GM12878 (cell line): ENCODE data around the gene IFI6. TPM values are rescaled to one million over a fixed set of nuclear protein-coding genes. Genes with fewer than 3 reads are reported as not detected.

Experiments
- ATAC-seq: fragments of 200-7000 bp; cut with Tn5 transposase; 3 replicates; pipeline ENCODE4 v1.9.1; 2020; ENCODE audit warnings: mild to moderate bottlenecking, moderate library complexity
- BruUV-seq: library from RNA; stranded (reverse); fragments of 400-500 nt; replicated peaks from 2 replicates; lab custom pipeline; 2021; lab: Mats Ljungman, UMichigan
- CTCF ChIA-PET: fragments of 300-600 bp; sonication (Branson Sonifier 250); formaldehyde crosslinking; extraction: SDS; loops from one replicate; lab custom pipeline; 2021; ENCODE audit warnings: inconsistent platforms; lab: Yijun Ruan, JAX
- POLR2A ChIA-PET: fragments of 350-600 bp; formaldehyde crosslinking; extraction: SDS; loops from one replicate; lab custom pipeline; 2021; ENCODE audit warnings: inconsistent platforms; lab: Charles Lee
- RAD21 ChIA-PET: fragments of 300-600 bp; sonication (Branson Sonifier 250); formaldehyde crosslinking; loops from one replicate; lab custom pipeline; 2023; ENCODE audit warnings: antibody characterized with exemption; ENCODE audit not compliant: unreplicated experiment; lab: Charles Lee
- SMC1A ChIA-PET: fragments of 300-600 bp; sonication (Branson Sonifier 250); formaldehyde crosslinking; loops from one replicate; lab custom pipeline; 2023; ENCODE audit not compliant: unreplicated experiment, uncharacterized antibody; lab: Charles Lee
- DNase-seq: peaks from one replicate; pipeline ENCODE4 v3.0.0-alpha.2; 2011; ENCODE audit warnings: low read depth, low spot score
- FAIRE-seq: peaks from 3 replicates; lab custom pipeline; 2011; peaks lifted over from hg19 to GRCh38; lab: Jason Lieb, UNC
- H2AFZ ChIP-seq: 2 replicates; pipeline ENCODE4 v1.6.0; 2011; ENCODE audit warnings: low read depth, low read length, control low read depth; ENCODE audit not compliant: control insufficient read depth
- H3K27ac ChIP-seq: 2 replicates; pipeline ENCODE4 v1.5.1; 2011; ENCODE audit warnings: control low read depth; ENCODE audit not compliant: control insufficient read depth, insufficient read depth
- H3K27me3 ChIP-seq, 2 experiments: replicated peaks in 1 of 2; 2 replicates each; pipeline versions ENCODE4 v1.6.0 to v1.6.1; 2011; ENCODE audit warnings: low read length in 1 of 2; ENCODE audit not compliant: control insufficient read depth in 2 of 2, insufficient read depth in 2 of 2
- H3K36me3 ChIP-seq, 2 experiments: 2 replicates each; pipeline ENCODE4 v1.5.1; 2011; ENCODE audit warnings: low read length in 1 of 2; ENCODE audit not compliant: control insufficient read depth in 2 of 2, insufficient read depth in 2 of 2
- H3K4me1 ChIP-seq: 2 replicates; pipeline ENCODE4 v1.6.1; 2011; ENCODE audit warnings: mild to moderate bottlenecking, low read length, moderate library complexity, mixed read lengths; ENCODE audit not compliant: control insufficient read depth, insufficient read depth
- H3K4me2 ChIP-seq: 2 replicates; pipeline ENCODE4 v1.6.0; 2011; ENCODE audit warnings: control low read depth; ENCODE audit not compliant: control insufficient read depth, insufficient read depth
- H3K4me3 ChIP-seq: fragments of 200-600 bp; sonication (generic); 2 replicates; pipeline ENCODE4 v1.5.1; 2016
- H3K79me2 ChIP-seq: 2 replicates; pipeline ENCODE4 v1.6.0; 2011; ENCODE audit warnings: low read length; ENCODE audit not compliant: control insufficient read depth, insufficient read depth
- H3K9ac ChIP-seq: 2 replicates; pipeline ENCODE4 v1.8.0; 2011; ENCODE audit warnings: low read length, control low read depth, mixed read lengths; ENCODE audit not compliant: control insufficient read depth, insufficient read depth
- H3K9me3 ChIP-seq: replicated peaks from 3 replicates; pipeline ENCODE4 v1.5.1; 2011; ENCODE audit warnings: mild to moderate bottlenecking, low read length; ENCODE audit not compliant: control insufficient read depth, insufficient read depth
- H4K20me1 ChIP-seq: 2 replicates; pipeline ENCODE4 v1.6.0; 2011; ENCODE audit not compliant: control insufficient read depth, insufficient read depth
- DPF2 ChIP-seq: fragments of 450-650 bp; IDR thresholded peaks from 2 replicates; pipeline ENCODE4 v1.6.1; 2017; ENCODE audit warnings: mild to moderate bottlenecking
- HDAC2 ChIP-seq: fragments of 200-600 bp; sonication (generic); IDR thresholded peaks from 2 replicates; pipeline ENCODE4 v1.6.1; 2017
- MYC ChIP-seq: IDR thresholded peaks from 2 replicates; pipeline ENCODE4 v1.6.1; 2011; ENCODE audit warnings: mild to moderate bottlenecking, low read length, moderate library complexity, inconsistent platforms; ENCODE audit not compliant: insufficient read depth, insufficient replicate concordance, insufficient read length, severe bottlenecking
- POU2F2 ChIP-seq: IDR thresholded peaks from 3 replicates; pipeline ENCODE4 v1.6.1; 2011; ENCODE audit warnings: low read depth, mild to moderate bottlenecking, low read length, borderline replicate concordance
- SPI1 ChIP-seq: IDR thresholded peaks from 2 replicates; pipeline ENCODE4 v1.6.1; 2011; ENCODE audit warnings: low read depth, mild to moderate bottlenecking, low read length, moderate library complexity, borderline replicate concordance; ENCODE audit not compliant: insufficient read depth
- SUPT20H ChIP-seq: IDR thresholded peaks from 2 replicates; pipeline ENCODE4 v1.6.1; 2011; ENCODE audit warnings: low read depth, mild to moderate bottlenecking, low read length, moderate library complexity, borderline replicate concordance; ENCODE audit not compliant: control insufficient read depth
- TAF1 ChIP-seq: IDR thresholded peaks from 2 replicates; pipeline ENCODE4 v1.6.1; 2011; ENCODE audit warnings: mild to moderate bottlenecking, low read depth, low read length, borderline replicate concordance
- YBX1 ChIP-seq: fragments of 450-650 bp; IDR thresholded peaks from 2 replicates; pipeline ENCODE4 v1.6.1; 2016; ENCODE audit warnings: antibody characterized with exemption
- ZNF687 ChIP-seq: fragments of 450-650 bp; IDR thresholded peaks from 2 replicates; pipeline ENCODE4 v1.6.1; 2017; ENCODE audit warnings: mild to moderate bottlenecking, moderate library complexity
- ZSCAN29 ChIP-seq: fragments of 450-650 bp; IDR thresholded peaks from 2 replicates; pipeline ENCODE4 v1.6.1; 2017; ENCODE audit warnings: mild to moderate bottlenecking, moderate library complexity
- WGBS: methylation state at CpG from one replicate; pipeline ENCODE4 v1.1.6; 2016; ENCODE audit warnings: low lambda C conversion rate; ENCODE audit not compliant: insufficient replicate concordance, insufficient coverage; ENCODE audit errors: missing lambda C conversion rate; 5-methylcytosine and 5-hydroxymethylcytosine counted together
- in situ Hi-C: fragments of 300-500 bp; cut with MboI; formaldehyde crosslinking; loops from 9 replicates; pipeline ENCODE4 v1.14.3; 2018; ENCODE audit warnings: mixed read lengths
- intact Hi-C: fragments of 100-400 bp; cut with micrococcal nuclease; formaldehyde crosslinking; loops from one replicate; pipeline ENCODE4 v1.14.2; 2022; ENCODE audit not compliant: unreplicated experiment
- polyA plus RNA-seq, 11 experiments: library from polyadenylated mRNA; depleted of rRNA in 4 of 11; unstranded in 6 of 11; stranded (reverse) in 5 of 11; fragments of >200 nt; fragmentation: Nextera tagmentation in 4 of 11; fragmentation: Illumina TruSeq in 1 of 11; extraction: Ambion mirVana in 4 of 11; extraction: Trizol in 1 of 11; gene quantifications; 1 replicate in 1 of 11; 2 replicates in 10 of 11; pipeline versions ENCODE4 v1.2.1 to v1.2.3, GENCODE V29; 2011 to 2016; ENCODE audit warnings: inconsistent platforms in 2 of 11, missing spikeins in 2 of 11, low read depth in 1 of 11
- total RNA-seq, 4 experiments: library from RNA; depleted of rRNA in 3 of 4; stranded (reverse); fragments of >200 nt in 3 of 4; fragmentation: Illumina TruSeq in 1 of 4; extraction: Trizol in 1 of 4; gene quantifications; 2 replicates each; pipeline versions ENCODE4 v1.2.1 to v1.2.3, GENCODE V29; 2013 to 2021

Gene IFI6
- total and polyA plus RNA-seq, 10 of the 15 experiments (the other 5 are each of a cell fraction or from before 2014, with no cell fraction given): 5.6 to 123 (median 69.0) TPM

GRCh38 chr1:27634985-27635367 lies 37.0 kb downstream of the IFI6 start, which contains the start of gene FGR:
TSS of gene FGR (minus strand) at chr1:27635185. CDS start at chr1:27623916, 11,269 bp downstream.
- H3K9me3 ChIP-seq: no peaks in the 10 kb centered on the region; the same call in 2 of the 3 replicates
- peak within 1 kb of the TSS; percentile 46 for H2AFZ ChIP-seq
- intact Hi-C loops (no loop called here), in situ Hi-C loops (no loop called here)
- peak within 1 kb of the TSS; percentile 95 for H3K27ac ChIP-seq
- no TSS peak for BruUV-seq
- WGBS: 42% methylated on average over 17 of the region's 28 CpGs
- H3K4me2 ChIP-seq: peak within 1 kb of the TSS; percentile 87
- ChIA-PET SMC1A (interaction anchor here (2.9 kb wide), 1 partner anchor 25 kb away, joined by 11 read pairs; no protein-coding TSS in a partner anchor), RAD21 (interaction anchor here (2.6 to 14.6 kb wide), 2 partner anchors 24 to 29 kb away, joined by 10 to 211 read pairs; no protein-coding TSS in a partner anchor), POLR2A (interaction anchor here (2.0 to 14.3 kb wide), 3 partner anchors 10 to 28 kb away, joined by 10 to 141 read pairs (median 89); no protein-coding TSS in a partner anchor), CTCF (interaction anchor here (9.0 to 17.2 kb wide), 2 partner anchors 27 kb away, joined by 97 to 208 read pairs; partner anchors contain the start of gene AHDC1)
- peak within 1 kb of the TSS; percentile 66 for H3K4me3 ChIP-seq
- no peak for FAIRE-seq
- H3K4me1 ChIP-seq: peaks cover 63% of the 10 kb centered on the region
- H4K20me1 ChIP-seq: no peaks in the 10 kb centered on the region
- no peak for ATAC-seq
- no peaks in the 10 kb centered on the region for H3K36me3 ChIP-seq
- no peaks in the 10 kb centered on the region for H3K27me3 ChIP-seq
- H3K79me2 ChIP-seq: peaks cover 3% of the 10 kb centered on the region
- TF ChIP-seq MYC: no peak
- peak within 1 kb of the TSS; percentile 86 for H3K9ac ChIP-seq
- no peak for DNase-seq

GRCh38 chr1:27634177-27634984 lies 37.6 kb downstream of the IFI6 start:
- DNase-seq (no peak), FAIRE-seq (no peak), ATAC-seq (peak; percentile 5)
- intact Hi-C loops: no loop called here
- Histone ChIP-seq H3K27me3 (no peaks in the 10 kb centered on the region), H3K36me3 (no peaks in the 10 kb centered on the region), H3K27ac (peak overlapping the region; percentile 95), H3K79me2 (peaks cover 3% of the 10 kb centered on the region), H3K9me3 (no peaks in the 10 kb centered on the region; the same call in 2 of the 3 replicates), H3K4me2 (peak overlapping the region; percentile 87), H3K9ac (peak overlapping the region; percentile 86), H3K4me3 (peak overlapping the region; percentile 66), H2AFZ (peak overlapping the region; percentile 46), H4K20me1 (no peaks in the 10 kb centered on the region), H3K4me1 (peaks cover 69% of the 10 kb centered on the region)
- 3% methylated on average over 60 of the region's 63 CpGs for WGBS
- ChIA-PET CTCF (interaction anchor here (1.1 to 17.2 kb wide), 4 partner anchors 9 to 27 kb away, joined by 3 to 208 read pairs (median 52); partner anchors contain the start of gene AHDC1), POLR2A (interaction anchor here (0.7 to 14.3 kb wide), 4 partner anchors 9 to 28 kb away, joined by 3 to 141 read pairs (median 50); no protein-coding TSS in a partner anchor), RAD21 (interaction anchor here (2.6 to 14.6 kb wide), 3 partner anchors 12 to 29 kb away, joined by 10 to 211 read pairs (median 33); no protein-coding TSS in a partner anchor), SMC1A (interaction anchor here (2.9 to 6.5 kb wide), 2 partner anchors 25 to 27 kb away, joined by 11 to 87 read pairs; no protein-coding TSS in a partner anchor)
- in situ Hi-C loops: no loop called here
- BruUV-seq: no TSS peak
- TF ChIP-seq SPI1: 0 out of 2 replicates have a peak, but pooled peaks have one; percentile 17
- TF ChIP-seq DPF2: peak; percentile 95
- TF ChIP-seq YBX1: 0 out of 2 replicates have a peak, but pooled peaks have one; percentile 33
- TF ChIP-seq SUPT20H: no peak
- no peak for TF ChIP-seq HDAC2
- peak; percentile 14; the same call in 1 of the 2 replicates for TF ChIP-seq TAF1
- TF ChIP-seq ZNF687: peak; percentile 70; the same call in 1 of the 2 replicates
- peak; percentile 53; the same call in 1 of the 3 replicates for TF ChIP-seq POU2F2
- peak; percentile 51; the same call in 1 of the 2 replicates for TF ChIP-seq ZSCAN29
